ENCODE data around the gene RNF182.
"Not testable (repeated sequence)": the region's sequence is repeated elsewhere in the genome, so short reads cannot be mapped to it uniquely, and the experiment has no call there.

The RNF182 gene

GRCh38 chr6:13952101-13952500 lies 27.3 kb downstream of the RNF182 start:
- intact Hi-C loops (cut with DNase I) = no loop called here
- DNase-seq = no peak

GRCh38 chr6:13953061-13953705 lies 28.4 kb downstream of the RNF182 start:
- DNase-seq = no peak
- intact Hi-C loops (cut with DNase I) = no loop called here

GRCh38 chr6:13965582-13966127 lies 40.9 kb downstream of the RNF182 start:
- DNase-seq = no peak
- intact Hi-C loops (cut with DNase I) = no loop called here

DNA sequence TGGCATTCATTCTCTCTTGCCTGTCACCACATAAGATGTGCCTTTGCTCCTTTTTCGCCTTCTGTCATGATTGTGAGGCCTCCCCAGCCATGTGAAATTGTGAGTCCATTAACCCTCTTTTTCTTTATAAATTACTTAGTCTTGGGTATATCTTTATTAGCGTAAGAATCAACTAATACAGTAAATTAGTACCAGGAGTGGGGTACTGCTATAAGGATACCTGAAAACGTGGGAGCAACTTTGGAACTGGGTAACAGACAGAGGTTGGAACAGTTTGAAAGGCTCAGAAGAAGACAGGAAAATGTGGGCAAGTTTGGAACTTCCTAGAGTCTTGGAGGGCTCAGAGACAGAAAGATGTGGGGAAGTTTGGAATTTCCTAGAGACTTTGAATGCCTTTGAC lies 46.6 kb downstream of the RNF182 start:
- no peak for DNase-seq
- intact Hi-C loops (cut with DNase I) = no loop called here

DNA sequence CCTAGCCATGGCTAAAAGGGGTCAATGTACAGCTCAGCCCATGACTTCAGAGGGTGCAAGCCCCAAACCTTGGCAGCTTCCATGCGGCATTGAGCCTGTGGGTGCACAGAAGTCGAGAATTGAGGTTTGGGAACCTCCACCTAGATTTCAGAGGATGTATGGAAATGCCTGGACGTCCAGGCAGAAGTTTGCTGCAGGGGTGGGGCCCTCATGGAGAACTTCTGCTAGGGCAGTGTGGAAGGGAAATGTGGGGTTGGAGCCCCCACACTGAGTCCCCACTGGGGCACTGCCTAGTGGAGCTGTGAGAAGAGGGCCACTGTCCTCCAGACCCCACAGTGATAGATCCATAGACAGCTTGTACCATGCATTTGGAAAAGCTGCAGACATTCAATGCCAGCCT lies 47.9 kb downstream of the RNF182 start:
- intact Hi-C loops (cut with DNase I); DNase-seq: not testable (repeated sequence)

DNA sequence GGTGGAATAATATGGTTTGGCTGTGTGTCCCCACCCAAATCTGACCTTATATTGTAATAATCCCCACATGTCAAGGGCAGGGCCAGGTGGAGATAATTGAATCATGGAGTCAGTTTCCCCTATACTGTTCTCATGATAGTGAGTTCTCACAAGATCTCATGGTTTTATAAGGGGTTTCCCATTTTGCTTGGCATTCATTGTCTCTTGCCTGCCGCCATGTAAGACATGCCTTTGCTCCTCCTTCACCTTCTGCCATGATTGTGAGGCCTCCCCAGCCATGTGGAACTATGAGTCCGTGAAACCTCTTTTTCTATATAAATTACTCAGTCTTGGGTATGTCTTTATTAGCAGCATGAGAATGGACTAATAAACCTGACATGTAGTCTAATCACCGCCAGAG lies 48.7 kb downstream of the RNF182 start:
- DNase-seq; intact Hi-C loops (cut with DNase I): not testable (repeated sequence)

- no peak for DNase-seq
- intact Hi-C loops (cut with DNase I) = no loop called here
Observed at GRCh38 chr6:13978102-13978640, 53.4 kb downstream of the RNF182 start.

DNA sequence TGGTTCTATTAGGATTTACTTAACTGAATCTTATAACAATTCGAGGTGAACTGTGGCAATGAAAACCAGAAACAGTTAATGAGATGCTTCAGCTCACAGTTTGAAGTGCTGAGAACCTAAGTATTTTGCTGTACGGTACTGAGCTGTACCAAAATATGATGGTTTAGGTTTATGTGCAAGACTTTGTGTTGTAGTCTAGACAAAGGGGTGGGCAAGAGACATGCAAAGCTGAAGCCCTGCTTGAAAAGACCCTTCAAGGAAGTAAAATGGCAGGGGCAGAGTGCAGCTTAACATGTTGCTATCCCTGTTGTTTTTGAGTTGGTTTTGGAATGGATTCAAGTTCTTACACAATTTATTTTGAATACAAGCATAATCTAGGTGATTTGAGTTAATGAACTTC lies 54.0 kb downstream of the RNF182 start:
- intact Hi-C loops (cut with DNase I) = no loop called here
- DNase-seq = no peak

- no peak for DNase-seq
- intact Hi-C loops (cut with DNase I) = no loop called here
Observed at GRCh38 chr6:13979284-13980171, 54.8 kb downstream of the RNF182 start.

GRCh38 chr6:13980534-13980933 lies 55.8 kb downstream of the RNF182 start:
- intact Hi-C loops (cut with DNase I) = no loop called here
- DNase-seq = no peak

- no peak for DNase-seq
- intact Hi-C loops (cut with DNase I) = no loop called here
Observed at GRCh38 chr6:13985663-13986325, 61.0 kb downstream of the RNF182 start.

DNA sequence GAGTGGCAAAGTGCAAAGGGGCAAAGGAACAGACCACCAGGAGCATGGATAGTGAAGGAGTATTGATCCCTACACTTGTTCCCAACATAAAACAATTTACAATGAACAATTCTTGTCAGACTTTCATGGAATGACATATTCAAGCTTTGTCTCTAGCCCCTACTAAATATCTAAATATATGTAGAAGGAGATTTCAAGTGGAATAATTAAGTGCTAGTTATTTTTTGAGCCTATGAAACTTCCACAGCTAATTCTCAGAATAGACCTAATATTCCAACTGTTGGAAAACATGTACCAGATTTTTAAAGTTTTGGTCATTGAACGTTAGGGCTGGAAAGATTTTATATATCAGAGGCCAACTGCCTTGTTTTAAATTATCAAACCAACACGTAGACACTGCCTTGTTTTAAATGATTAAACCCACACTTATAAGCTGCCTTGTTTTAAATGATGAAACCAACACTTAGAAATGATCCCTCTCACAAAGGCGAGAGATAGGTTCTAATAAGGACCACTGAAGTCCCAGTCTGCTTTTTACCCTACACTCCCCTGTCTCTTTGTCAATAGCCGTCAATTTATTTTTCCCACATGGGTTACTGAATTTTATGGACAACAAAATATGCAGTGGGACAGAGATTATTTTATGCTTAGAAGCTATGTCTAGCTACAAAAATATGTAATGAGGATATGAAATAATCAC lies 62.1 kb downstream of the RNF182 start:
- intact Hi-C loops (cut with DNase I) = no loop called here
- DNase-seq = no peak

DNA sequence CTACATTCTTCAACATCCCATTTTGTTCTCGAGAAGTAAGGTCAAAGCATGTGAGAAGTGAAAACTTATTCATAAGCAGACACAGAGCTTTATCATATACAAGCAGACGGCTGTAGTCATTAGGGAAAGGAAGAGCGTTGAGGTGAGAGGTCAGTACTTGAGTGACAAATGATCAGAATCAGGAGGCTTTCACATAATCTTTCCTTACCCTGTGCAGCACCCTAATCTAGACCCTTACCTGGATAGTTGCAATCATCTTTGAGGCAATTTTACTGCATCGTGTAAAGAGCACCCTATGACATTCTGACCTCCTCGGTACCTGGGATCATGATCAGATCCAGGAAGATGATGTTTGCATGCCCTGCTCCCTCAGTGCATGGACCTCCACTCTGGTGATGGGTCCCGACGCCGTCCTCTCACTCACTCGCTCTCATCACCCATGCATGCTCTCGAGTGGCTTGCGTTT lies 62.7 kb downstream of the RNF182 start:
- no peak for DNase-seq
- intact Hi-C loops (cut with DNase I) = no loop called here

DNA sequence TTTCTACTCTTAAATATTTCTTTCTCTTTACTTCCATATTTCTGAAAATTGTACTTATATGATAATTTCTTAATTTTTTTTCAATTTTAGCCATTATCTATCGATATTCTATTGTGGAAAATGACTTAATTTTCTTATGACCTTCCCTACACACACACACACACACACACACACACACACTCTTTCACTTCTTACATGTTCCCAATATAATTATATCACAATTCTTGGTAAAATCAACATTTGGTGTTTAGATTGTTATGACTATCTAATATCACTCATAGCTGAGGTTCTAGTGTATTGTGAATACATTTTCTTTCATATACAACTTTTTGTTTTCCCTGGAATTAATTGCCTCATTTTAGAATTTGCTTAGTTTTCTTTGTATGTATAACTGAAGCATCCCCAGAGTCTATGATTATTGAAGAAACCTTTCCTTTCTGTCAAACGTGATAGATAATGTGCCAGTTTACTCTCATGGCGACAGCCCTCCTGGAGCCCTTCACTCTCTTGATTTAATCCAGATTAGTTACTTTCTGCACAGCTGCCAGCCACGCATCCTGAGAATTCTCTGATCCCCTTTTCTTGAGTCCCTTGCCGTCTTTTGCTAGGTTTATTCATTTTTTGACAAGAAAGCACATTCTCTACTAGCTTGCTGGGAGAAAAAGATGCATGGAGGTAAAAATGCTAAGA lies 63.4 kb downstream of the RNF182 start:
- intact Hi-C loops (cut with DNase I) = no loop called here
- no peak for DNase-seq

DNA sequence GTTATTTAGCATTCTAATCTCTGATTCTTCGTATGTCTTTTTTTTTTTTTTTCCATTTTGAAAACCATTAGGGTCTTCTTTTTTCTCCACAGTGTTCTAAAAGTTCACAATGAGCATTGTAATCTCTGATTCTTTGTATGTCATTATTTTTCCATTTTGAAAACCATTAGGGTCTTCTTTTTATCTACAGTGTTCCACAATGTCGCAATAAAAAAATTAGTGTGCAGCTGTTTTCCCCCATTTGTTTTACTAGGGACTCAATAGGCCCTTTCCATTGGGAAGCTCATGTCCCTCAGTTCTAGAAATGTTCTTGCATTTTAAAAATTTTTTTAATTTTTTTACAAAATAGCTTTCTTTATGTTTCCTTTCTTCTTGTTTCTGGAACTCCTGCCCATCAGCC lies 64.2 kb downstream of the RNF182 start:
- intact Hi-C loops (cut with DNase I) = no loop called here
- DNase-seq = no peak

GRCh38 chr6:13989496-13990144 lies 64.9 kb downstream of the RNF182 start:
- intact Hi-C loops (cut with DNase I) = no loop called here
- DNase-seq = no peak

DNA sequence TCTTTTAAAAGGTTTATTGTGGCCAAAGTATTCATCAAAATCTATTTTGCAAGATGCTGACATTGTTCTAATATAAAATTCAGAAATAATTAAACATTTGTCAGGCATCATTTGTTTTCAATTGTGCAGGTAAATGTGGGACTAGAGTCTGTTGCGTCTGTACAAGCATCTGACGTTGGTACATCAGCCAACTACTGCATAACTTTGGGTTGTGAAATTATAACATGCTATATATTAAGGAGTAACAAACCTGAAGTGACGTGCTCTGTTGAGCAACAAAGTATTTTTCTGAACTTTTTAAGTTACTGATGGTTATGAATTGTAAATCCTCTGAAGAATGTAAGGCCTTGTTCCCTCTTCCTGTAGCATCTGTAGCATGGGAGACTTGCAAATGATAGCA lies 66.0 kb downstream of the RNF182 start:
- intact Hi-C loops (cut with DNase I) = no loop called here

DNA sequence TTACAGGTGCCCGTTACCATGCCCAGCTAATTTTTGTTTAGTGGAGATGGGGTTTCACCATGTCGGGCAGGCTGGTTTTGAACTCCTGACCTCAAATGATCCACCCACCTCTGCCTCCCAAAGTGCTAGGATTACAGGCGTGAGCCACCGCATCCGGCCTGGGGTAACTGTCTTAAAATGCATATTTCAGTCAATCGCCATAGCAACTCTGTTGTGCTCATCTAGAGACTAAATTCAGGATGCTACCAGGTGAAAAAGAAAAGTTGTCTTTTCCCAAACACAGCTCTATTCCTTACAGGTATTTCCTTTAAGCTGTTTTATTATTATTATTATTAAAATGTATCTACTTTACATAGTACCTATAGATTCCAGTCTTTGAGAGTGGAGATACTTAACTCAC lies 66.6 kb downstream of the RNF182 start:
- intact Hi-C loops (cut with DNase I) = no loop called here
- DNase-seq = no peak

More for the DNA sequence above, 66.0 kb downstream of the RNF182 start:
- no peak for DNase-seq

- no peak for DNase-seq
- intact Hi-C loops (cut with DNase I) = no loop called here
Observed at GRCh38 chr6:13992417-13993055, 67.8 kb downstream of the RNF182 start.

All from posterior cingulate gyrus (tissue), 11 donors.